RPMI7951 (cell line): ENCODE data around the gene CTAGE6. TPM values are rescaled to one million over a fixed set of nuclear protein-coding genes. Genes with fewer than 3 reads are reported as not detected.
"Not testable (repeated sequence)": the region's sequence is repeated elsewhere in the genome, so short reads cannot be mapped to it uniquely, and the experiment has no call there.

ENCODE experiments used
- DNase-seq: peaks from one replicate; pipeline ENCODE4 v3.0.0-alpha.2; 2012; ENCODE audit warnings: low read depth
- total RNA-seq: library from RNA; depleted of rRNA; stranded (reverse); fragments of >200 nt; shearing (Covaris generic); gene quantifications from 2 replicates; pipeline ENCODE4 v1.2.3, GENCODE V29; 2014; rRNA removed

Gene CTAGE6
- total RNA-seq, 1 experiment from 2014 or later = 0.12 TPM

- DNase-seq = not testable (repeated sequence)
Observed at GRCh38 chr7:143715543-143716193, 41.8 kb downstream of the CTAGE6 start.

- DNase-seq = not testable (repeated sequence)
Observed at GRCh38 chr7:143714581-143715454, 42.7 kb downstream of the CTAGE6 start.

- DNase-seq = not testable (repeated sequence)
Observed at GRCh38 chr7:143712381-143712780, 45.1 kb downstream of the CTAGE6 start.

DNA sequence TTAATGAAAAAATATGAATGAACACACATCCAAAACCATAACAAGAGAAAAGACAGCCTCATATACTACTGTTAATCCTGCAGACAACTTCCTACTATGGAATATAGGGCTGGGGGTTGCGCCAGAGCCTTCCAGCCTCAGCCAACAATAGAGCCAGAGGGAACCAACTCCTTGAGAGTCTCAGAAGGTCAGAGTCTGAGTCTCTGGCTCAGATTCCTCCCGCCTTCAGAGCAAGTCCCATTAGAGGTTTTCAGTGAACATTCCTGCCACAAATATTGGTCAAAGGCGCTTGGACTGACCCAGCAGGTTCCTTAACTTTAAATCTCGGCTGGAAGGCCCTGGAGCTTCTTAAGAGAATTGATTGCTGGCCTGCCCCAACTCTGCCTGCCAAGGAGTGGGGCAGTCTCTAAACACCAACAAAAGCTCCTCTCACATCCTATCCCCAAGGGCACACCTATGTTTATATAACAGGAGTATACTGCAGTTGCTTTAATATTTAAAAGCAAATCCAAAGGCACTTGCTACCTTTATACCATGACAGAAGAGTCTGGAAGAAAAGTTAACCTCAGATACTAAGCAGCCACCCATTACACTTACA, 45.7 kb downstream of the CTAGE6 start:
- DNase-seq = not testable (repeated sequence)

DNA sequence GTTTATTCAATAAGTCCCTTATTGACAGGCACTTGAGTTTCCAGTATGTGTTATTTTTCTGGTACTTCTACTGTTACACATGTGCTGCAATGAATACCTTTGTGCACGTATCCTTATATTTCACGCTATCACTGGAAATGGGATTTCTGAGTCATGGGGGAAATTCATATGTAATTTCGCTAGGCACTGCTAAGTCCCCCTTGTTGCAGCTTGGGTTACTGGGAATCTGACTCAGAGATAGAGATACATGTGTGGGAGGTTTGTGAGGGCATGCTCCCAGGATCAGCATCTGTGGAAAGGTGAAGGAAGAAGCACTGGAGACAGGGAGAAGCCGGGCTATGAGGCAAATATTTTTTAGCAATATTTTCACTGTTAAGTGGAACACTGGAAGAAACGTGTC, 47.6 kb downstream of the CTAGE6 start:
- DNase-seq = not testable (repeated sequence)

Other genes starting within 250 kb of the CTAGE6 start
- 0.12 TPM in 1 of 2 replicates, not detected in the other for gene CTAGE15, start 185.9 kb downstream of the CTAGE6 start, total RNA-seq
- gene TCAF2, start 136.7 kb downstream of the CTAGE6 start, total RNA-seq = 3.6 and 4.2 TPM in 2 replicates
- 29.3 and 35.6 TPM in 2 replicates for gene TCAF1, start 144.5 kb upstream of the CTAGE6 start, total RNA-seq
- not detected in 2 replicates for gene OR2F2, start 177.5 kb upstream of the CTAGE6 start, total RNA-seq
- gene OR2F1, start 197.1 kb upstream of the CTAGE6 start, total RNA-seq = not detected in 2 replicates
- not detected in 2 replicates for gene OR6B1, start 242.6 kb upstream of the CTAGE6 start, total RNA-seq